BLaER1 treated with 17β-estradiol and CSF1 and Interleukin-3, amounts not matched to agents 10 nM and 100 nM (cell line): ENCODE results near the gene RNU1-4.
"Not testable (repeated sequence)": the region's sequence is repeated elsewhere in the genome, so short reads cannot be mapped to it uniquely, and the experiment has no call there.

ENCODE experiments used
- H3K27ac ChIP-seq, 11 experiments: shearing (Covaris generic); formaldehyde crosslinking; 2 replicates each; pipeline ENCODE4 v1.8.1; 2022
- H3K27me3 ChIP-seq, 11 experiments: shearing (Covaris generic); formaldehyde crosslinking; 2 replicates each; pipeline ENCODE4 v1.8.1; 2022
- H3K36me3 ChIP-seq, 11 experiments: shearing (Covaris generic); formaldehyde crosslinking; 2 replicates each; pipeline ENCODE4 v1.8.1; 2022
- H3K4me1 ChIP-seq, 10 experiments: shearing (Covaris generic); formaldehyde crosslinking; 2 replicates each; pipeline ENCODE4 v1.8.1; 2022
- H3K4me2 ChIP-seq, 11 experiments: shearing (Covaris generic); formaldehyde crosslinking; 2 replicates each; pipeline ENCODE4 v1.8.1; 2022
- H3K4me3 ChIP-seq, 10 experiments: shearing (Covaris generic); formaldehyde crosslinking; 2 replicates each; pipeline ENCODE4 v1.8.1; 2022
- H3K9ac ChIP-seq, 11 experiments: shearing (Covaris generic); formaldehyde crosslinking; 2 replicates each; pipeline ENCODE4 v1.8.1; 2022
- H3K9me3 ChIP-seq, 11 experiments: shearing (Covaris generic); formaldehyde crosslinking; replicated peaks in 1 of 11; 2 replicates each; pipeline ENCODE4 v1.8.1; 2022
- H4K20me1 ChIP-seq, 11 experiments: shearing (Covaris generic); formaldehyde crosslinking; 2 replicates each; pipeline ENCODE4 v1.8.1; 2022

Gene RNU1-4

DNA sequence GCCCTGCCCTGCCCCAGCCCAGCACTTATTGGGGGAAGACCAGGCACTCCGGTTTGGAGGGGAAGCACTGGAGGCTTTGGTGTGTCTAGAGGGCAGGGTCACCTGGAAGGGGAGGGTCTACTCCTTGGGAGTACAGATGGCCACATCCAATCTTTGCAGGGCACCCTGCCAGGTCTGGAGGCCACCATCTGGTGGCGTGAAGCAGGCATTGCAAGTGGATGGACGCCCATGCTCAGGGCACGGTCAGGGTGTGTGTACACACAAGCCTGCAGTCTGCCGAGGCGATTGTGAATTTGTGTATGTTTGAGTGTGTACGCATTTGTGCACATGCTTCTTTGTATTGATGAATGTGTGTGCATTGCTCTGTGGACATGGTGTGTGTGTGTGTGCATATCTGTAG, 37.2 kb upstream of the RNU1-4 start:
- not testable (repeated sequence) for H3K4me2 ChIP-seq, H3K4me1 ChIP-seq, H3K4me3 ChIP-seq, H3K27ac ChIP-seq, H3K9ac ChIP-seq, H3K36me3 ChIP-seq, H4K20me1 ChIP-seq, H3K9me3 ChIP-seq
- H3K27me3 ChIP-seq, result peaks cover 9 to 28% (median 13%) of the 10 kb centered on the region in 11 experiments

- not testable (repeated sequence) for H3K4me2 ChIP-seq, H3K9ac ChIP-seq, H3K4me3 ChIP-seq, H3K9me3 ChIP-seq, H4K20me1 ChIP-seq, H3K27ac ChIP-seq, H3K36me3 ChIP-seq, H3K4me1 ChIP-seq
- H3K27me3 ChIP-seq, result peaks cover 9 to 25% (median 13%) of the 10 kb centered on the region in 11 experiments
Observed at GRCh38 chr1:16703602-16704001, 36.7 kb upstream of the RNU1-4 start.

GRCh38 chr1:16704076-16704475, 36.2 kb upstream of the RNU1-4 start:
- H3K4me3 ChIP-seq, H3K9ac ChIP-seq, H3K27ac ChIP-seq, H4K20me1 ChIP-seq, H3K4me2 ChIP-seq, H3K4me1 ChIP-seq, H3K9me3 ChIP-seq, H3K36me3 ChIP-seq: not testable (repeated sequence)
- peaks cover 9 to 25% (median 13%) of the 10 kb centered on the region in 11 experiments for H3K27me3 ChIP-seq

GRCh38 chr1:16704502-16705100, 35.7 kb upstream of the RNU1-4 start:
- not testable (repeated sequence) for H3K4me1 ChIP-seq, H3K9ac ChIP-seq, H3K27ac ChIP-seq, H4K20me1 ChIP-seq, H3K9me3 ChIP-seq, H3K36me3 ChIP-seq, H3K4me3 ChIP-seq, H3K4me2 ChIP-seq
- peaks cover 5 to 20% (median 9%) of the 10 kb centered on the region in 11 experiments for H3K27me3 ChIP-seq

GRCh38 chr1:16706302-16706701, 34.0 kb upstream of the RNU1-4 start:
- H3K9me3 ChIP-seq, H3K36me3 ChIP-seq: not testable (repeated sequence)

GRCh38 chr1:16707130-16708093, 32.9 kb upstream of the RNU1-4 start:
- H3K9me3 ChIP-seq, H3K27ac ChIP-seq, H3K9ac ChIP-seq, H3K36me3 ChIP-seq, H4K20me1 ChIP-seq, H3K4me1 ChIP-seq: not testable (repeated sequence)
- H3K4me3 ChIP-seq, result peak overlapping the region in 1 of 10 experiments; percentile 50; a peak in 3 of 20 replicates
- peak overlapping the region in 6 of 11 experiments; percentile 29 to 60 (median 38); a peak in 6 of 22 replicates for H3K4me2 ChIP-seq
- peaks cover 0 to 10% (median 4%) of the 10 kb centered on the region in 11 experiments; a peak in 14 of 22 replicates for H3K27me3 ChIP-seq

More at GRCh38 chr1:16706302-16706701, 34.0 kb upstream of the RNU1-4 start:
- H4K20me1 ChIP-seq, H3K9ac ChIP-seq, H3K27ac ChIP-seq, H3K4me2 ChIP-seq, H3K4me1 ChIP-seq, H3K4me3 ChIP-seq: not testable (repeated sequence)
- peaks cover 0 to 12% (median 4%) of the 10 kb centered on the region in 11 experiments; a peak in 14 of 22 replicates for H3K27me3 ChIP-seq

DNA sequence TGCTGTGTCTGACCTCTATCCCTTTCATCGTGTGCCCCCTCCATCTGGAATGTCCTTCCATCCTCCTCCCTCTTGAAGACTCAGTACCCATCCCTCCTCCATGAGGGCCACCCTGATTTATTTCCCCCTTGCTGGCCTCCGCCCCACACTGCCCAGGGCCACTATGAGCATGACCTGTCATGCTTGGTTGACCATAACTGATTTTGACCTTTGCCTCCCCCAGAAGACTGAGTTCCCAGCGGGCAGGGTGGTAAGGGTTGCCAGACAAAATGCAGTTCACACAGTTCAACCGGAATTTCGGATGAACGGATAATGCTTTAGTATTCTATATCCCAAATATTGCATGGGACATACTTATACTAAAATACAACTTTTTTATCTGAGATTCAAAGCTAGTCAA, 31.6 kb upstream of the RNU1-4 start:
- not testable (repeated sequence) for H3K36me3 ChIP-seq, H4K20me1 ChIP-seq, H3K4me2 ChIP-seq, H3K4me1 ChIP-seq, H3K9ac ChIP-seq, H3K9me3 ChIP-seq, H3K4me3 ChIP-seq, H3K27ac ChIP-seq
- H3K27me3 ChIP-seq, result peaks cover 0 to 10% (median 4%) of the 10 kb centered on the region in 11 experiments; a peak in 13 of 22 replicates

DNA sequence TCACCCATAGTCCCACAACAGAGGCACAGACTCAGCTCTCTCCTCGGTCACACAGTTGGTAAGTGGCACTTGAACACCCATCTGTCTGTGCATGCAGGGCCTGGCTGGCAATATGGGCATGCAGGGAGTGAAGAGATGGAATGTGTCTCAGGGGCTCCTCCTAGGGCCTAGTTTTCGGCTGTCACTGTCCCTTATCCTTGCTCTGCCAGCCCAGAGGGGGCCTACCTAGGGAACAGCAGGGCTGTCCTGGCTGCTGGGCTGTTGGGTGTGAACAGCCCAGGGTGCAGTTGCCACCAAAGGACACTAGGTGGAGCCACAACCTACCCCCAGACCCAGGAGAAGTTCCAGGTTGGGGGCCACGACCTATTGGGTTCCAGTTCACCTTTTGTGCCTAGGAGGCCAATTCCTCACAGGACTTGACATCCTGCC, 30.6 kb upstream of the RNU1-4 start:
- H4K20me1 ChIP-seq, H3K9ac ChIP-seq, H3K36me3 ChIP-seq, H3K27ac ChIP-seq, H3K9me3 ChIP-seq, H3K4me3 ChIP-seq, H3K4me2 ChIP-seq, H3K4me1 ChIP-seq: not testable (repeated sequence)
- peaks cover 0 to 10% (median 4%) of the 10 kb centered on the region in 11 experiments; a peak in 13 of 22 replicates for H3K27me3 ChIP-seq

DNA sequence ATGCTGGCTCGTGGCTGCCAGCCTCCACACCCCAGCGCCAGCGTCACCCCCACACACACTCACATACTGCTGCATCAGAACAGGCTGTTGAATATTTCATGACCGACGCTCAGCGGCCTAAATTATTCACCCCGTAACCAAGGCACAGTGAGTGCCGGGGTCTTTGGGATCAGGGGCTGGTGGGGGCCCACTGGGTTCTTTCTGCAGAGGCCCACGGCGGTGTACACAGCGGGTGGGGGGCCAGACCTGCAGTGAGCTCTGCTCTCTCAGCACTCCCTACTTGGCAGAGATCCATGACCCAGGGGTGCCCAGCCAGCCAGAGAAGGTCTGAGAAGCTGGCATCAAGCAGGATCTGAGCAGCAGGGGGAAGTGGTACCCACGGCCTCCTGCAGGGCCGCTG, 29.7 kb upstream of the RNU1-4 start:
- H4K20me1 ChIP-seq, H3K4me2 ChIP-seq, H3K27ac ChIP-seq, H3K4me1 ChIP-seq, H3K9me3 ChIP-seq, H3K9ac ChIP-seq, H3K4me3 ChIP-seq, H3K36me3 ChIP-seq: not testable (repeated sequence)
- peaks cover 0 to 10% (median 4%) of the 10 kb centered on the region in 11 experiments; a peak in 13 of 22 replicates for H3K27me3 ChIP-seq

- not testable (repeated sequence) for H3K4me2 ChIP-seq, H3K4me3 ChIP-seq, H4K20me1 ChIP-seq, H3K27ac ChIP-seq, H3K9me3 ChIP-seq, H3K36me3 ChIP-seq, H3K4me1 ChIP-seq, H3K9ac ChIP-seq
- H3K27me3 ChIP-seq, result peaks cover 5 to 17% (median 10%) of the 10 kb centered on the region in 11 experiments; a peak in 17 of 22 replicates
Observed at GRCh38 chr1:16712131-16712530, 28.2 kb upstream of the RNU1-4 start.

DNA sequence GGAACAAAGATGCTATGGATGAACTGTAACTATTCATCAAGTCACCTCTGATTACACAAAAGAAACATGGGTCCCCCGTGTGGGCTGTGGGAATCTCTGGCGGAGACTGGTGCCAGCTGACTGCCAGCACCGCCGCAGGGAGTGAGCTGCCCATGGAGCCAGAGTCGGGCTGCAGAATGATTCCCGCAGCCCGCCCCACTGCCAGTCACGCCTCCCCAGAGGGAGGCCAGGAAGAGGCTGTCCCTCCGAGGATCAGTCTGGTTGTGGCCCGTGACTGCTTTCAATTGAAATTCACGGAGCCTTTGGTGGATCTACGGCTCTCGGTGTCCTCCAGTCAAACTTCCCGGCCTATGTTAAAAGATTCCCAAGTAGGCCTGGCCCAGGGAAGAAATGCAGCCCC, 27.7 kb upstream of the RNU1-4 start:
- not testable (repeated sequence) for H3K9me3 ChIP-seq, H3K4me1 ChIP-seq, H3K9ac ChIP-seq, H3K27ac ChIP-seq, H3K4me3 ChIP-seq, H3K36me3 ChIP-seq, H3K4me2 ChIP-seq
- Histone ChIP-seq H3K27me3 (peaks cover 5 to 19% (median 11%) of the 10 kb centered on the region in 11 experiments; a peak in 17 of 22 replicates), H4K20me1 (peaks cover 0 to 13% (median 0%) of the 10 kb centered on the region in 11 experiments; a peak in 5 of 22 replicates)

DNA sequence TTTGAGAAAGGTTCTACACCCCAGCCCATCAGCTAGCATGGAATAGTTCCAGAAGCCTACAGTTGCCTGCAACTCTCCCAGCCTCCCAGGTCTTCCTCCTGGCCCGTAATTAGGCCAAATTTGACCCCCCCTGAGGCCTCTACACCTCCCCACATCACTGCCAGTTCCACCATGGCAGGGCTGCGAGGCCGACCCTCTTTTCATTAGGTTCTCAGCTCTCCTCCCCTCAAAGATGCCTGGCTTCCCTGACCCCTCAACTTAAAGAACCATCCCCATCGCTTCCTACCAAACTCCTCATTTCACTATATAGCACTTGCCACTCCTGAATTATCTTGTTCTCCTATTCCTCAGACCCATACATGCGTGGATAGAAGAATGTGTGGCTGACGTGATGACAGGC, 27.3 kb upstream of the RNU1-4 start:
- Histone ChIP-seq H4K20me1 (peaks cover 0 to 15% (median 0%) of the 10 kb centered on the region in 11 experiments; a peak in 5 of 22 replicates), H3K27me3 (peaks cover 2 to 19% (median 14%) of the 10 kb centered on the region in 11 experiments; a peak in 17 of 22 replicates)
- H3K4me2 ChIP-seq, H3K4me1 ChIP-seq, H3K27ac ChIP-seq, H3K4me3 ChIP-seq, H3K36me3 ChIP-seq, H3K9me3 ChIP-seq, H3K9ac ChIP-seq: not testable (repeated sequence)

DNA sequence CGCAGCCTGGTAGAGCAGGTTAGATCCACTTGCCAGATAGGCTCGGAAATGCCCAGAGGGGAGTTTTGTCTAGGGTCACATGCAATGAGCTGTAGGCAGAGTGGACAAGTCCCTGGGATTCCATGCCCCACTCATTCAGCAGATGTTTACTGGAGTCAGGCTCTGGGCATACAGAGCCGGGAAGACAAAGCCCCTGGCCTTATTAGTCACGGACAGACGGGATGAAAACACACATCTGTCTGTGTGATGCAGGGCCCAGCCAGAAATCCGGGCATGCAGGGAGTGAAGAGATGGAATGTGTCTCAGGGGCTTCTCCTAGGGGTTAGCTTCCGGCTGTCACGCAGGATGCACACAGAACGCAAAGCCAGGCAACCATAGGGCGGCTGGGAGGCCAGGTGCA, 26.8 kb upstream of the RNU1-4 start:
- H3K9ac ChIP-seq, H3K4me2 ChIP-seq, H3K9me3 ChIP-seq, H3K4me1 ChIP-seq, H3K4me3 ChIP-seq, H3K27ac ChIP-seq, H3K36me3 ChIP-seq: not testable (repeated sequence)
- Histone ChIP-seq H4K20me1 (peaks cover 0 to 19% (median 0%) of the 10 kb centered on the region in 11 experiments; a peak in 5 of 22 replicates), H3K27me3 (peaks cover 0 to 22% (median 13%) of the 10 kb centered on the region in 11 experiments; a peak in 17 of 22 replicates)
